DMS53 treated with DMSO at 0.1 percent for 48 hours (cell line): ENCODE results near the gene PTGER2.

Experiments
- DNase-seq: peaks from one replicate; lab custom pipeline; 2025; ENCODE audit not compliant: unreplicated experiment; lab: John Stamatoyannopoulos, UW

Gene PTGER2

DNA sequence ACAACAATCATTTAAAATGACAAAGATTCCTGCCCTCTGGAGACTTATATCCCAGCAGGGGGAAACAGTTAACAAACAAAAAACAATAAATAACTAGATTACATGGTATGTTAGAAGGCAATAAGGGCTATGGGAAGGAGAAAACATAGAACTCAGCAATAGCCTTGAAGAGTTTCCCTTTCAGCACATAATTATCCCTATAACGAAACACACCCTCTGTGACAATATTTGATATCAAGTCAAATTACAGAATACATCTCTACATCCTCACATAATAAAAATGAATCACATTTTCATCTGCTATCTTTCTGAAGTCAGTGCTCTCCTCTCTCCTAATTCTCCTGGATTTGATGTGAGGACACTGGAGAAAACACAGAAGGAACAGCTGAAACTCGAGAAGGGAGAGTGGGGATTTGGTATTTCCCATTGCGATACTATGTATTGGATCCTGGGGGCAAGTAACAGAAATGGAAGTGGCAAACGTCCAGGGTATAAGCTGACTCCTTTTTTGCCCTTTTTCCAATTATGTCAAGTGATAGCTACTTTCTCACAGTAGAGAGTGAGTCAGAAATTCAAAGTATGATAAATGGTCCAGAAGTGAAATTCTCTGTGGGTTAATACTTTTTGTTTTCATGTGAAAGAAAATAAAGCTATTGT lies 9.7 kb upstream of the PTGER2 start:
- DNase-seq = no peak

DNA sequence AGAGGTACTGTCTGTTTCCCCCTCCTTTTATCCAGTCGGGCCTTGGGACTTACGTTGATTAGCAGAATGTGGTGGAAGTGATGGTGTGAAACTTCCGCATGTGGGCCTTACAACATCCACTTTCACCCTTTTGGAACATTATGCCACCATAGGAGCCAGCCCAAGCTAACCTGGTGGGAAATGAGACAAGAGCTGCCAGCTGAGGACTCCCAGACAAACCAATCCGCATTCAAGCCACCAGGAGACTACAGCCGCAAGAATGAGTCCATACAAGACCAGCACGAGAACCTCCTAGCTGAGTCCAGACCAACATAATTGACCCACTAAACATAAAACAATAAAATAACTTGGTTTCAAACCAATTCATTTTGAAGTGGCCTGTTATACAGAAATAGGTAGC lies 9.1 kb upstream of the PTGER2 start:
- DNase-seq = no peak

DNA sequence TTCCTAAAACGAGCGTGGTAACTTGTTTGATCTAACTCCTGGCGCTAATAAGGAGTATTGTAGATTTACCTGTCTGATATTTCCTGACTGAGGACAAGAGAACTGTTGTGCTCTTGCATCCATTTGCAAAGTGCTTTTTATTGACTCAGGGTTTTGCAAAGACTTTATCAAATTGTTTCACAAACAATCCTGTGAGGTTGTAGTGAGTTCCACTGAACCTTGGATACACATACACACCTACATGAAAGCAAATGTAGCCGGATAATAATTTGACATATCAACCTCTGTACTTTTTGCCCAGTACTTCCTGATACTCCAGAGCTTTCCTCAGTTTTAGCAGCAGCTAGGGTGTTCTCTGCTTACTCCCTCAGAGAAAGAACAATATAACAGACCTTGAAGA lies 6.7 kb upstream of the PTGER2 start:
- DNase-seq = no peak

DNA sequence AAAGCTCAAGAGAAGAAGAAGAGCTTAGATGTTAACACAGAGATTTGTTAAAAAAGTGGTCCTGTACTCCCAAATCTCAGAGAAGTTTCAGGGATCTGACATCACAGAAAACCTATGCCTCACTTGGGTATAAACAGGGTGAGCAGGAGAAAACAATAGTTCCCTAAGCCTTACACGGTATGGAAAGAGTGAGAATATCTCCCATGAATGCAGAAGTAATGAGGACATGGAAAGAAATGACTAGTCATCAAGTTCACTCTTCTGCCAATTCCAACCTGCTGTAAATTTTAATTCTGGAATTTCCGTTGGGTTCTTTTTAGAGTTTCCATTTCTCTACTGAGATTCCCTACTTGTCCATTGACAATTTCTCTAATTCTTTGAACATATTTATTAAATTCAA lies 6.2 kb upstream of the PTGER2 start:
- no peak for DNase-seq

DNA sequence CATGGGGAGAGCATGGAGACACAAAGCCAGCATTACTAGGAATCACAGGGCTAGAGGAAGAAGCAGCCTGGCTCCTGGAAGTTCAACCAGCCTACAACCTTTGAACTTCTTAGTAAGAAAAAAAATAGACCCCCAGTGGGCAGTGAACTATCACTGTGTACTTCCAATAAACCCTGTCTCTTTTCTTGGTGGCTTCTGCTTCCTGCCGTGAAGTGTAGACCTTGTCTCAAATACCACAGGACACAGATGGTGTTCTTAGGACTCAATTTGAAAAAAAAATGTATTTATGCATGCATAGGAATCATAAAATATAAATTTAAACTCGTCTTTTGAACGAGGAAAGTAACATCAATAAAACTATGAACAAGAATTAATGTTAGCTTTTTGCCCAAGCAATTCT lies 3.6 kb upstream of the PTGER2 start:
- no peak for DNase-seq

DNA sequence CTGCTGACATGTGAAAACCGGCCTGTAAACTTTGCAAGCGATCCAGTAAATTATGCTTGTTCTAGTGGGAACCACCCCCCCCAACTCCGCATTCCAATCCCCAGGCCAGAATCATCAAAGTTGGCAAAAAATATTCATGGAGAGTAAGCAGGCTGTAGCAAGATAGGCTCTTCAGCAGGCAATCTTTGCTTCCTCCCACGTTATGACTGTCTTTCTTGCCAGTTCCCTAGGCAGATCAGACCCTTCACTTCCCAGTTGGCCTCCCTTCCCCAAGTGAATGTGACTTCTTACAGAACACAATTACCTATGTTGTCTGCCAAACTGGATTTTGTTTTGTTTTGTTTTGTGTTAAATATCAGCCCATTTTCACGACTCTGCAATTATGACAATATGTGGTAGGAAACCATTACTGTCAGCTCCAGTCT lies 1.2 kb upstream of the PTGER2 start:
- no peak for DNase-seq

DNA sequence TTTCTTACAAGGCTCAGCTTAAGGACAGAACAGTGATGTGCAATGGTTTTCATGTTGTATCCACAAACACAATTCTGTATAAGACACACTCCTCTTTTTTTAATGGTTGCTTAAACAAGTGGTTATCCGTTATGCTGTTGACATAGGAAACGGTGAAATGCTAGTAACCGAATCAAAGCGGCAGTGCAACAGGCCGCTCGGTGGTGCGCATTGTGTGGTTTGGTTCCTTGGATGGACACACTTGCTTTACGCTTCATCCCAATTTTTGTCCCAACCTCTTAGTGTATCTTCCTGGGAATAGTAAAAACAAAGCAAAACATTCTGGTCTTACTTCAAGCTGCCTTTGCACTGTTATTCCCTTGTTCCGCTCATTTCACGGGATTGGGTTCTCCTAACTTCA lies 650 bp upstream of the PTGER2 start:
- no peak for DNase-seq

DNA sequence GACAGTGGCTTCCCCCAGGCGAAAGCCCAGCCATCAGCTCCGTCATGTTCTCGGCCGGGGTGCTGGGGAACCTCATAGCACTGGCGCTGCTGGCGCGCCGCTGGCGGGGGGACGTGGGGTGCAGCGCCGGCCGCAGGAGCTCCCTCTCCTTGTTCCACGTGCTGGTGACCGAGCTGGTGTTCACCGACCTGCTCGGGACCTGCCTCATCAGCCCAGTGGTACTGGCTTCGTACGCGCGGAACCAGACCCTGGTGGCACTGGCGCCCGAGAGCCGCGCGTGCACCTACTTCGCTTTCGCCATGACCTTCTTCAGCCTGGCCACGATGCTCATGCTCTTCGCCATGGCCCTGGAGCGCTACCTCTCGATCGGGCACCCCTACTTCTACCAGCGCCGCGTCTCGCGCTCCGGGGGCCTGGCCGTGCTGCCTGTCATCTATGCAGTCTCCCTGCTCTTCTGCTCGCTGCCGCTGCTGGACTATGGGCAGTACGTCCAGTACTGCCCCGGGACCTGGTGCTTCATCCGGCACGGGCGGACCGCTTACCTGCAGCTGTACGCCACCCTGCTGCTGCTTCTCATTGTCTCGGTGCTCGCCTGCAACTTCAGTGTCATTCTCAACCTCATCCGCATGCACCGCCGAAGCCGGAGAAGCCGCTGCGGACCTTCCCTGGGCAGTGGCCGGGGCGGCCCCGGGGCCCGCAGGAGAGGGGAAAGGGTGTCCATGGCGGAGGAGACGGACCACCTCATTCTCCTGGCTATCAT lies 663 bp downstream of the PTGER2 start:
- no peak for DNase-seq

DNA sequence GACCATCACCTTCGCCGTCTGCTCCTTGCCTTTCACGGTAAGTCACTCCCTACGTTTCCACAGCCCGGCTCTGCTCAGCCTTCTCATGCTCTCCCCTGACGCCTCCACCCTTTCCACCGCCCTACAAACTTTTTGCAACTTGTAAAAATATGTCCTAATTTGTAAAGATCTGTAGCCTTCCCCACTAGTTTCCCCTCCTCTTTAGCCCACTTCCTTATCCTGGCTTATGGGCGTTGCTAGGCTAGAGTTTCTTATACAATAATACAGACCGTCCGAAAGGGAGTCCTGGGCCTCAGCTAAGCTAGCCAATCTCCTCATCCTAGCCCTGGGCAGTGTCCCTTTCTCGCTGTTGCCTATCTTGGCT lies 1.2 kb downstream of the PTGER2 start:
- DNase-seq = no peak

DNA sequence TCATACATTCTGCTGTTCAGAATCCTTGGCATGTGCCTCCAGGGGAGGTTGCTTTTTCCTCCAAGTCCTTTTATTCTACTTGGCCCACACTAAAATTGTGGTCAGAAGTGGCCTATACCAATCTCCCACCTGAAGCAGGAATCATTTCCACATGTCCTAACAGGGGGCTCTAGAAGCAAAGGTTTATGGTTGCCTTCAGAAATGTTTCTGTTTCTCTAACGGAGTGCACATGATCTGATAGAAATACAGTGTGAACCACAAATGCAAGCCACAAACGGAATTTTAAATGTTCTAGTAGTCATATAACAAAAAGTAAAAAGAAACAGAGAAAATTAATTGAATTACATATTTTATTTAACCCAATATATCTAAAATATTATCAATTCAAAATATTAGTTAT lies 4.0 kb downstream of the PTGER2 start:
- no peak for DNase-seq

DNA sequence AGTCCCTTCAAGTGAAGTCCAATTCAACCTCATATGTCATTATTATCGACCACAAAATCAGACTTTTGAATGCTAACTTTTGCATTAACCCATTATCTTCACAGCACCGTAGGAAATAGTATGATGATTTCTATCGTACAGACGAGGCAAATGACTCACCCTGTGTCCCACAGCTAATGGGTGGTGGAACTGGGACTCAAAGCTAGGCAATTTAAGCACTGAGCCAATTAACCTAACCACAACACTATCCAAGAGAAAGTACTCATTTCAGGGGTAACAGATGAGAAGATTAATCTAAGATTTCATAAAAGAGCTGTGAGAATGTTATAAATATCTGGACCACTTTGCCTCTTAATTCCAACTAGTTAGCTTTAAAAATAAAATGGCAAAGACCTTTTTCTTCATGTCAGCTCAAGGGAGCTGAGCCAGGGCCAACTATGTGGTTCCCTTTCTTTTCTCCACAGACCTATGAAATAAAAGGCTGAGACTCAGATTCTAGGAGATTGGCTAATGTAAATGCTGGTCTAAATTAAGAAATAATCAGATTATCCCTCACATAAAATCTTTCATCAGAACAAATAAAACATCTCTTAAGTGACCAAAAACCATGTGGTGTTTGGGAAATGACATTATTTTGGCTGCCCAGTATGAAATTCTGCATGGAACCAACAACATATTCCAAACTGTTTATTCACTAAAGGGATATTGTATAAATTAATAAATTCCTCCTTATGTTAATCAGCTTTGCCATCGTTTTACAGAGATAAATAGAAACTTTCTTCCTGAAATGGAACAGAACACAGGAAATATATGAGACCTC lies 4.9 kb downstream of the PTGER2 start:
- DNase-seq = no peak

DNA sequence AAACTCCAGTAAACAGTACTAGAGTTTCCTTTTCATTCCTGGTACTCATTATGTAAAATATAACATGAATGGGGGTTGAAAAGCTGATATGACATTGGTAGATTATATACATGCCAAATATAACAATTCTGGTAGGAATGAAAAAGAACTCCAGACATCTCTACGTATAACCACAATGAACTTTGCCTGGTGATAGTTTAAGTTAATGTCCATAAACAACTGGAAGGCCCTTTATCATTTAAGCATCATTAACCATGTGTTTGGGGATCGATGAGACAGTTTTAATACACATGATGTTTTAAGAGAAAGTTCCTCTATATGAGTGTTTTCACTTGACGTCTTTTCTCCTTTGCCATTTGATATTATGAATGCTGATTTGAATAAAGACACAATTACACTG lies 5.8 kb downstream of the PTGER2 start:
- DNase-seq = no peak

DNA sequence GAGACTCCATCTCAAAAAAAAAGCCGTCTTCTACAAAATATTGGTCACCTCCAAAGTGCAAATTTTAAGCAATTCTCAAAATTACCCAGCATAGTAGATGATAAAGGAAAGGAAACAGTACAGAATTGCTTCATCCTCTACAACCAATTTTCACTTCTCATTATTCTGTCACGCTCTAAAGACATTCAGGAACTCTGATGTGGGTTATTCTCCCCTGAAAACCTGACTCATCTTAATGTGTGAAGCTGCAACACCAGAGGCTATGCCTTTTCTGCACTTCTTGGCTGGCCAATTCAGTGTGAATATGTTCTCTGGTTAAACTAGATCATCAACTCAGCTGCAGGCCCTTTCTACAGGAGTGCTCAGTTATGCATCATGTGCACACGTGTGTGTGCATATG lies 11.0 kb downstream of the PTGER2 start:
- DNase-seq = no peak

DNA sequence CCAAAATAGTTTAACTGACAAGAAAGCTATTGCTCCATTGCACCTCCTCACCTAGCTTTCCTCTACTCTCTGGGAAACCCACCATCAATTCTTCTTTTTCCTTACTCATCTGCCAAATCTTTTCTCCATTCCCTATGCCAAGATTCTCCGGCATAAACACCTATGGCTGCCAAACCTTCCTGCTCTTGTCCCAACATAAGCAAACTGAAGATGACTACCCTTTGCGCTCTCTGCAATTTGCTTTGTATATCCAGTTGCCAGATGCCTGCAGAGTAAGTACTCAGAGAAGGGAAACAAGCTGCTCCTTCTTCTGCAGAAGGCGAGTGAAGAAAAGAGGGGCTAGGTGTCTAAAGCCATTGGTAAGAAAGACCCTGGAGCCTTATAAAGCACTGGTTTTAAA lies 11.5 kb downstream of the PTGER2 start:
- DNase-seq = no peak

DNA sequence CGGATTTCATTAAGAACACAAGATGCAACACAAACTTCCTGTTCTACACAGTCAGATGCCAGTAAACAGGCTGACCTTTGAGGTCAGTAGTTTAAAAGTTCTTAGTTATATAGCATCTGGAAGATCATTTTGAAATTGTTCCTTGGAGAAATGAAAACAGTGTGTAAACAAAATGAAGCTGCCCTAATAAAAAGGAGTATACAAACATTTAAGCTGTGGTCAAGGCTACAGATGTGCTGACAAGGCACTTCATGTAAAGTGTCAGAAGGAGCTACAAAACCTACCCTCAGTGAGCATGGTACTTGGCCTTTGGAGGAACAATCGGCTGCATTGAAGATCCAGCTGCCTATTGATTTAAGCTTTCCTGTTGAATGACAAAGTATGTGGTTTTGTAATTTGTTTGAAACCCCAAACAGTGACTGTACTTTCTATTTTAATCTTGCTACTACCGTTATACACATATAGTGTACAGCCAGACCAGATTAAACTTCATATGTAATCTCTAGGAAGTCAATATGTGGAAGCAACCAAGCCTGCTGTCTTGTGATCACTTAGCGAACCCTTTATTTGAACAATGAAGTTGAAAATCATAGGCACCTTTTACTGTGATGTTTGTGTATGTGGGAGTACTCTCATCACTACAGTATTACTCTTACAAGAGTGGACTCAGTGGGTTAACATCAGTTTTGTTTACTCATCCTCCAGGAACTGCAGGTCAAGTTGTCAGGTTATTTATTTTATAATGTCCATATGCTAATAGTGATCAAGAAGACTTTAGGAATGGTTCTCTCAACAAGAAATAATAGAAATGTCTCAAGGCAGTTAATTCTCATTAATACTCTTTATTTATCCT lies 13.5 kb downstream of the PTGER2 start:
- no peak for DNase-seq

DNA sequence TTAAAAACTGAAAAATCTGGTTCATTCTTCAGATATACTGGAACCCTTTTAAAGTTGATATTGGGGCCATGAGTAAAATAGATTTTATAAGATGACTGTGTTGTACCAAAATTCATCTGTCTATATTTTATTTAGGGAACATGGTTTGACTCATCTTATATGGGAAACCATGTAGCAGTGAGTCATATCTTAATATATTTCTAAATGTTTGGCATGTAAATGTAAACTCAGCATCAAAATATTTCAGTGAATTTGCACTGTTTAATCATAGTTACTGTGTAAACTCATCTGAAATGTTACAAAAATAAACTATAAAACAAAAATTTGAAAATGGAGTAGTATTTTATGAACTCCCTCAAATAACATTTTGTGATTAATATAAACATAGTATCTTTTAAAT lies 14.2 kb downstream of the PTGER2 start:
- no peak for DNase-seq

DNA sequence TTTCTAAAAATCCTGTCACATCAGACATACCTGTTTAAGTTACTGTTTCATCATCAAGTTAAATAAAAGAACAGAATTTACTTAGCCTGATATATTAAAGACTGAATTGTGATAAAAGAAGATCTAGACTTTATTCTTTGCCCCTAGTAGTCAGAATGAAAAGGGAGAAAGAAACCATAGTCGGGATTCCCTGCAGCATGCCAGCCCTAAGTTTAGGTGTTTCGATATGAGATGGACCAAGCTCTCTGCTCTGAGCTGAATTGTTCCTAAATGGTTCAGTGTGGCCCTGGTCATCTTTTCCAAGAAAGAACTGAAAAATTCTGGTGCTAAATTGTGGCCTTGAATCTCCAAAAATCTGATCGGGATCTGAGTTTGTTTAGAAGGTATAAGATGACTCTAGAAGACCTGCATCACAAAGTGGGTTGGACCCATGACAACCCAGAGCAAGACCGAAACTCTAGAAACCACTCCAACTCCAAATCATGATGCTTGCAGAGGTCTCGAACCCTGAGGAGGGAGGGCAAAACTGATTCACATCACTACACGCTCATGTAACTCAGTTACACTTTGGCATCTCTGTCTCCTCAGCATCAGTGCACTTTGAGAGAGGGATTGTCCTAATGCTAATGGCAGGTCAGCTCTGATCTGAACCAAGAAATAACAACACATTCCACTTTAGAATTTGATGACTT lies 15.7 kb downstream of the PTGER2 start:
- no peak for DNase-seq

DNA sequence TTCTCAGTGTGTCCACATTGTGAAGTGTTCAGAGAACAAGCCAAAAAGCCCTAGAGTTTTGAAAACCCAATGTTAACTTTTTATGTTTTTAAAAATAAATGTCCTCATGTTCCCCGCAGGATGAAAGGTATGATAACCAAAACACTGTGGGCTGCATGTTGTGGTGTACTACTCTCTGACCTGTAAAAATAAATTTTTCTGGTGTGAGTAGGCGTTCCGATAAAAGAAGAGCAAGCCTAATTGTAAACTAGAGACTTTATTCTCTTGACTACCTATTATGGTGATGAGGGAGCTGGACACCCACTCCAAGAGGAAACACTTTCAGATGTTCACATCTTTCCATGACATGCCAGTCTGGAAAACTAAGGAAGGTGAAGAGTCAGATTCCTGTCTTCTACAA lies 18.2 kb downstream of the PTGER2 start:
- no peak for DNase-seq

DNA sequence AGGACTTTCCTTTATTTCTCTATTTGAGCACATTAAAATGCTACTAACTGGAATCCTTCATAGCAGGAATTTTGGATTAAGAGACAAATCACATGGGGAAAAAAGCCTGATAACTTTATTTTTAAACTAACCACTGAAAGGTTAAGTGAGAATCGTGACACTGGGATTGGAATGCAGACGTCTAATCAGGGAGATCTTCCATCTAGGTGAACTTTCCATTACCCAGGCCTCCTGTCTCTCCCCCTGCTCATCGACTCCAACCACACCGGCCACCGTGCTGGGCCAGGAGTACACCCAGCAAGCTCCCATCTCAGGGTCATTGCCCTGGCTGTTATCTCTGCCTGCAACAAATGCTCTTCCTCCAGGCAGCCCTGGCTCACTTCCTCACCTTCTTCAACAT lies 19.0 kb downstream of the PTGER2 start:
- DNase-seq = no peak

DNA sequence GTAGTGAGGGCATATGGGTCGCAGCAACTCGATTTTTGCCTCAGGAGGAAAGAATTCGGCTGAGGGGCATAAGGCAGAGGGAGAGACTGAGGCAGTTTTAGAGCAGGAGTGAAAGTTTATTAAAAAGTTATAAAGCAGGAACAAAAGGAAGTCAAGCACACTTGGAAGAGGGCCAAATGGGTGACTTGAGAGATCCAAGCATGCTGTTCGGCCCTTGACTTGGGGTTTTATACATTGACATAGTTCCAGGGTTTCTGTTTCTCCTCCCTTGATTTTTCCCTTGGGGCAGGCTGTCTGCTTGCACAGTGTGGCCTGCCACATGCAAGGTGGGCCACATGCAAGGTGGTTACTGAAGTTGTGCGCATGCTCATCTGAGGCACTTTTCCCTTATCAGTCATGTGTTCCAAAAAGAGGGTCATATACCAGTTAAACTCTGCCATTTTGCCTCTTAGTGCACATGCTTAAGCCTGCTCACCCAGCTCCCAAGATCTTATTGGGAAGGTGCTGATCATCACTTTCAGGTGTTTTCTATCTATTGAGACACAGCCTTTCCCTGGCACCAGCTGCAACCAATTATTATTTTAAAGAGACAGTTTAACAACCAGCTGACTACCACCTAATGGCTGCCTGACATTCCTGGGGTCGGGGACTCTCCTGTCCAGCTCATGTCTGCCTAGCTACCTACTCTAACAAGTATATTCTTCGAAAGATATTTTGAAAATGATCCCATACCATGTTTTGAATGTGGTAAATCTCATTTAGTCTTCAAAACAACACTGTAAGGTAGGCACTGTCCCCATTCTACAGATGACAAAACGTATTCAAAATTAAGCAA lies 19.9 kb downstream of the PTGER2 start:
- DNase-seq = no peak
